Keratinocyte (primary cell): ENCODE data around the gene CACNA1F. TPM values are rescaled to one million over a fixed set of nuclear protein-coding genes. Genes with fewer than 3 reads are reported as not detected.

Source experiments
- DNase-seq: peaks from one replicate; pipeline ENCODE4 v3.0.0-alpha.2; 2011; ENCODE audit warnings: low read depth, missing footprints, low spot score
- FAIRE-seq: peaks from 2 replicates; lab custom pipeline; 2011; peaks lifted over from hg19 to GRCh38; lab: Jason Lieb, UNC
- H2AFZ ChIP-seq: 2 replicates; pipeline ENCODE4 v1.6.0; 2012; ENCODE audit warnings: low read length, control low read depth, inconsistent platforms; ENCODE audit not compliant: control insufficient read depth
- H3K27ac ChIP-seq: 2 replicates; pipeline ENCODE4 v1.5.1; 2011; ENCODE audit warnings: low read length; ENCODE audit not compliant: control insufficient read depth, insufficient read depth
- H3K27me3 ChIP-seq: 3 replicates; pipeline ENCODE4 v1.6.0; 2011; ENCODE audit warnings: low read length; ENCODE audit not compliant: control insufficient read depth, insufficient read depth; ENCODE audit errors: extremely low read depth
- H3K36me3 ChIP-seq, 2 experiments: 2 replicates in 1 of 2; 3 replicates in 1 of 2; pipeline ENCODE4 v1.5.1; 2011; ENCODE audit warnings: low read length in 2 of 2, mild to moderate bottlenecking in 1 of 2; ENCODE audit not compliant: control insufficient read depth in 2 of 2, insufficient read depth in 2 of 2; ENCODE audit errors: extremely low read depth in 1 of 2
- H3K4me1 ChIP-seq: 3 replicates; pipeline ENCODE4 v1.5.1; 2011; ENCODE audit warnings: low read length; ENCODE audit not compliant: control insufficient read depth, insufficient read depth; ENCODE audit errors: extremely low read depth
- H3K4me2 ChIP-seq: 3 replicates; pipeline ENCODE4 v1.6.0; 2011; ENCODE audit warnings: low read depth, low read length; ENCODE audit not compliant: control insufficient read depth, insufficient read depth; ENCODE audit errors: extremely low read depth
- H3K4me3 ChIP-seq, 3 experiments: fragments of 200-600 bp in 1 of 3; sonication (generic) in 1 of 3; 2 replicates in 2 of 3; 3 replicates in 1 of 3; pipeline ENCODE4 v1.5.1; 2011 to 2016; ENCODE audit warnings: low read length in 3 of 3, mild to moderate bottlenecking in 3 of 3, control low read depth in 2 of 3, inconsistent platforms in 1 of 3, low read depth in 1 of 3, mixed read lengths in 1 of 3, mixed run types in 1 of 3, moderate library complexity in 1 of 3; ENCODE audit not compliant: control insufficient read depth in 2 of 3, insufficient read depth in 2 of 3; ENCODE audit errors: extremely low read depth in 1 of 3
- H3K79me2 ChIP-seq: 2 replicates; pipeline ENCODE4 v1.6.0; 2012; ENCODE audit warnings: low read length; ENCODE audit not compliant: control insufficient read depth, insufficient read depth
- H3K9ac ChIP-seq: 3 replicates; pipeline ENCODE4 v1.6.0; 2011; ENCODE audit warnings: low read length; ENCODE audit not compliant: control insufficient read depth, insufficient read depth; ENCODE audit errors: extremely low read depth
- H3K9me1 ChIP-seq: 3 replicates; pipeline ENCODE4 v1.6.0; 2011; ENCODE audit warnings: low read length; ENCODE audit not compliant: control insufficient read depth, insufficient read depth; ENCODE audit errors: extremely low read depth
- H3K9me3 ChIP-seq: 2 replicates; pipeline ENCODE4 v1.5.1; 2012; ENCODE audit warnings: low read depth, low read length; ENCODE audit not compliant: control insufficient read depth
- H4K20me1 ChIP-seq: 3 replicates; pipeline ENCODE4 v1.6.0; 2011; ENCODE audit warnings: low read length; ENCODE audit not compliant: control insufficient read depth, insufficient read depth; ENCODE audit errors: extremely low read depth
- EZH2 ChIP-seq: IDR thresholded peaks from one replicate; pipeline ENCODE4 v1.6.1; 2012; ENCODE audit warnings: inconsistent platforms, mild to moderate bottlenecking, low read length, moderate library complexity
- dilution Hi-C: fragments of 300-500 bp; cut with MboI; formaldehyde crosslinking; loops from one replicate; pipeline ENCODE4 v1.7.0; 2020; ENCODE audit warnings: low sequenced_read_pairs; ENCODE audit not compliant: extremely low pct_ligation_motif_present
- polyA plus RNA-seq, 5 experiments: library from polyadenylated mRNA; depleted of rRNA in 3 of 5; stranded (reverse) in 3 of 5; stranded (forward) in 1 of 5; unstranded in 1 of 5; fragments of >200 nt; gene quantifications; 1 replicate in 1 of 5; 2 replicates in 3 of 5; 3 replicates in 1 of 5; pipeline versions ENCODE4 v1.2.1 to v1.2.3, GENCODE V29; 2011 to 2012; ENCODE audit warnings: missing spikeins in 2 of 5, low read depth in 1 of 5, low replicate concordance in 1 of 5
- TF ChIP-seq, protein P1 (sequence below), 3 experiments: IDR thresholded peaks in 1 of 3; conservative IDR thresholded peaks in 1 of 3; optimal IDR thresholded peaks in 1 of 3; 2 replicates in 2 of 3; 3 replicates in 1 of 3; pipeline versions ENCODE3 to v1.5.1; 2011; ENCODE audit warnings: low read length in 3 of 3, mild to moderate bottlenecking in 3 of 3, moderate library complexity in 2 of 3, control low read depth in 1 of 3, inconsistent platforms in 1 of 3; ENCODE audit not compliant: insufficient read depth in 2 of 3; ENCODE audit errors: extremely low read depth in 1 of 3

The CACNA1F gene
- polyA plus RNA-seq, 1 donor (not counting 4 experiments of a cell fraction or from before 2014, with no cell fraction given), result not detected

DNA sequence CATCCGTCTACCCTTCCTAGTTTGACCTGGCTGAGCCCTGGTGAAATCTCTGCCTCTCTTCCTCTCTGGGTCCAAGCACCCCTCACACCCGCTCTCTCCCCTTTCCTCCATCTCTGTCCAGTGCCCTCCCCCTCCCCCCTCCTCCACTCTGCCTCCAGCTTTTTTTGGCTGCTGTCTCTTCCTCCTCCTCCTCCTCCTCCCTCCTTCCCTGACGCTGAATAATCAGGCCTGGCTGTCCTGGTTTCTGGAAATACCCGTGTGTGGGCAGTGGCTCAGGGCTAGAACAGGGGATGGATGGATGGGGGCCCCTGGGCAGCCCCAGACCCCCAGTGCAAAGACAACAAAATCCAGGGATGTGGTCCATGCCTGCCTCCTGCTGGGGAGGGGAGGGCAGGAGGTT is 28.4 kb downstream of the CACNA1F start:
- Histone ChIP-seq H3K9ac (no peak overlapping the region), H3K4me1 (peaks cover 4% of the 10 kb centered on the region), H3K36me3 (no peaks in the 10 kb centered on the region), H3K9me1 (no peaks in the 10 kb centered on the region), H3K79me2 (no peaks in the 10 kb centered on the region), H3K27ac (no peak overlapping the region), H3K4me3 (no peak overlapping the region), H2AFZ (no peak overlapping the region), H3K9me3 (no peaks in the 10 kb centered on the region), H4K20me1 (no peaks in the 10 kb centered on the region), H3K4me2 (no peak overlapping the region), H3K27me3 (no peaks in the 10 kb centered on the region)
- no peak for TF ChIP-seq EZH2
- TF ChIP-seq, protein P1, sequence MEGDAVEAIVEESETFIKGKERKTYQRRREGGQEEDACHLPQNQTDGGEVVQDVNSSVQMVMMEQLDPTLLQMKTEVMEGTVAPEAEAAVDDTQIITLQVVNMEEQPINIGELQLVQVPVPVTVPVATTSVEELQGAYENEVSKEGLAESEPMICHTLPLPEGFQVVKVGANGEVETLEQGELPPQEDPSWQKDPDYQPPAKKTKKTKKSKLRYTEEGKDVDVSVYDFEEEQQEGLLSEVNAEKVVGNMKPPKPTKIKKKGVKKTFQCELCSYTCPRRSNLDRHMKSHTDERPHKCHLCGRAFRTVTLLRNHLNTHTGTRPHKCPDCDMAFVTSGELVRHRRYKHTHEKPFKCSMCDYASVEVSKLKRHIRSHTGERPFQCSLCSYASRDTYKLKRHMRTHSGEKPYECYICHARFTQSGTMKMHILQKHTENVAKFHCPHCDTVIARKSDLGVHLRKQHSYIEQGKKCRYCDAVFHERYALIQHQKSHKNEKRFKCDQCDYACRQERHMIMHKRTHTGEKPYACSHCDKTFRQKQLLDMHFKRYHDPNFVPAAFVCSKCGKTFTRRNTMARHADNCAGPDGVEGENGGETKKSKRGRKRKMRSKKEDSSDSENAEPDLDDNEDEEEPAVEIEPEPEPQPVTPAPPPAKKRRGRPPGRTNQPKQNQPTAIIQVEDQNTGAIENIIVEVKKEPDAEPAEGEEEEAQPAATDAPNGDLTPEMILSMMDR (optimal IDR thresholded peaks at IDR 0.05 in 1 of 3, IDR thresholded peaks at IDR 0.05 in 1 of 3, conservative IDR thresholded peaks at IDR 0.05 in 1 of 3; ENCODE audit: extremely low read depth in 1 of 3, insufficient read depth in 2 of 3, low read length in 3 of 3), result no peak
- DNase-seq, result no peak
- no peak for FAIRE-seq
- dilution Hi-C loops, result no loop called here

DNA sequence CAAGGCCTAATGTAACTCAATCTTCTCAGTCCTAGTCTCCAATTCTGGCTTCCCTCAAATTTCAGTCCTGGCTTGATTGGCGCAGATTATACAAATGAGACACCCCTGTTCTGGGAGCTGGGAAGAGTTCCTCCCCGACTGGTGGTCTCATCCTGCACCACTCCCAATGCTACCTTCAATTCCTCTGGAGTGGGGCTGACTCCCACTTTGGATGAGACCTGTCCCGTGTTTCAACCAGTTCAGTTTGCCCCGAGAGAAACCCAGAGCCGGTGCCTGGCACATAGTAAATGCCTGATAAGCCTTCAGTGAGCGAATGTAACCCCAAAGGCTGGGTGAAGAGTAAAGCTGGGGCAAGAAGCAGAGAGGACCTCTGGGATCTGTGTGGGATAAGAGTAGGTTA is 29.1 kb downstream of the CACNA1F start:
- no peaks in the 10 kb centered on the region for H3K27me3 ChIP-seq
- H3K9me1 ChIP-seq, result no peaks in the 10 kb centered on the region
- FAIRE-seq (no peak), DNase-seq (no peak)
- H3K4me3 ChIP-seq, result no peak overlapping the region
- no peak overlapping the region for H2AFZ ChIP-seq
- peaks cover 4% of the 10 kb centered on the region for H3K4me1 ChIP-seq
- no peak for TF ChIP-seq EZH2
- TF ChIP-seq, protein P1 (optimal IDR thresholded peaks at IDR 0.05 in 1 of 3, IDR thresholded peaks at IDR 0.05 in 1 of 3, conservative IDR thresholded peaks at IDR 0.05 in 1 of 3; ENCODE audit: extremely low read depth in 1 of 3, insufficient read depth in 2 of 3, low read length in 3 of 3), result no peak
- H3K36me3 ChIP-seq, result no peaks in the 10 kb centered on the region
- H3K9me3 ChIP-seq, result no peaks in the 10 kb centered on the region
- no peaks in the 10 kb centered on the region for H3K79me2 ChIP-seq
- no peak overlapping the region for H3K4me2 ChIP-seq
- dilution Hi-C loops, result no loop called here
- no peak overlapping the region for H3K9ac ChIP-seq
- no peak overlapping the region for H3K27ac ChIP-seq
- H4K20me1 ChIP-seq, result no peaks in the 10 kb centered on the region
